MCF 10A (cell line): ENCODE data around the gene PHACTR1. TPM values are rescaled to one million over a fixed set of nuclear protein-coding genes. Genes with fewer than 3 reads are reported as not detected.

ENCODE experiments used
- BruUV-seq: library from RNA; stranded (reverse); fragments of 400-500 nt; replicated peaks from 2 replicates; lab custom pipeline; 2021; lab: Mats Ljungman, UMichigan
- CTCF ChIA-PET: fragments of 300-600 bp; sonication (Branson Sonifier 250); formaldehyde crosslinking; extraction: SDS; loops from one replicate; lab custom pipeline; 2021; ENCODE audit warnings: antibody characterized with exemption, inconsistent platforms; lab: Yijun Ruan, JAX
- POLR2A ChIA-PET: fragments of 300-600, 350-650 bp; sonication (Branson Sonifier 250); formaldehyde crosslinking; extraction: SDS; loops from one replicate; lab custom pipeline; 2020; ENCODE audit warnings: antibody characterized with exemption, inconsistent platforms; lab: Yijun Ruan, JAX
- DNase-seq: peaks from one replicate; pipeline ENCODE4 v3.0.0-alpha.2; 2018; ENCODE audit not compliant: unreplicated experiment
- H3K27ac Mint-ChIP-seq: one replicate; pipeline ENCODE4 v1.8.0; 2022; ENCODE audit warnings: mild to moderate bottlenecking, low read depth, mixed read lengths; ENCODE audit not compliant: unreplicated experiment
- H3K27me3 Mint-ChIP-seq: one replicate; pipeline ENCODE4 v1.8.0; 2022; ENCODE audit warnings: mixed read lengths; ENCODE audit not compliant: insufficient read depth, unreplicated experiment
- H3K36me3 Mint-ChIP-seq: one replicate; pipeline ENCODE4 v1.8.0; 2022; ENCODE audit warnings: mild to moderate bottlenecking, moderate library complexity, mixed read lengths; ENCODE audit not compliant: insufficient read depth, unreplicated experiment
- H3K4me1 Mint-ChIP-seq: one replicate; pipeline ENCODE4 v1.8.0; 2022; ENCODE audit warnings: mixed read lengths; ENCODE audit not compliant: insufficient read depth, unreplicated experiment
- H3K4me3 Mint-ChIP-seq: one replicate; pipeline ENCODE4 v1.8.0; 2022; ENCODE audit warnings: mild to moderate bottlenecking, moderate library complexity, mixed read lengths; ENCODE audit not compliant: unreplicated experiment
- H3K9me3 Mint-ChIP-seq: one replicate; pipeline ENCODE4 v1.8.0; 2022; ENCODE audit warnings: mixed read lengths; ENCODE audit not compliant: unreplicated experiment
- intact Hi-C: fragments of 100-400 bp; cut with micrococcal nuclease; formaldehyde crosslinking; loops from 2 replicates; pipeline ENCODE4 v1.14.1; 2022
- total RNA-seq: library from RNA; stranded (reverse); gene quantifications from 2 replicates; pipeline ENCODE4 v1.2.3, GENCODE V29; 2022
- TF ChIP-seq, protein P1 (sequence below): fragments of 200-600 bp; IDR thresholded peaks from one replicate; pipeline ENCODE4 v1.8.0; 2022; ENCODE audit warnings: antibody characterized with exemption, mild to moderate bottlenecking; ENCODE audit not compliant: unreplicated experiment

PHACTR1 gene
- total RNA-seq, 1 experiment from 2014 or later, result not detected

DNA sequence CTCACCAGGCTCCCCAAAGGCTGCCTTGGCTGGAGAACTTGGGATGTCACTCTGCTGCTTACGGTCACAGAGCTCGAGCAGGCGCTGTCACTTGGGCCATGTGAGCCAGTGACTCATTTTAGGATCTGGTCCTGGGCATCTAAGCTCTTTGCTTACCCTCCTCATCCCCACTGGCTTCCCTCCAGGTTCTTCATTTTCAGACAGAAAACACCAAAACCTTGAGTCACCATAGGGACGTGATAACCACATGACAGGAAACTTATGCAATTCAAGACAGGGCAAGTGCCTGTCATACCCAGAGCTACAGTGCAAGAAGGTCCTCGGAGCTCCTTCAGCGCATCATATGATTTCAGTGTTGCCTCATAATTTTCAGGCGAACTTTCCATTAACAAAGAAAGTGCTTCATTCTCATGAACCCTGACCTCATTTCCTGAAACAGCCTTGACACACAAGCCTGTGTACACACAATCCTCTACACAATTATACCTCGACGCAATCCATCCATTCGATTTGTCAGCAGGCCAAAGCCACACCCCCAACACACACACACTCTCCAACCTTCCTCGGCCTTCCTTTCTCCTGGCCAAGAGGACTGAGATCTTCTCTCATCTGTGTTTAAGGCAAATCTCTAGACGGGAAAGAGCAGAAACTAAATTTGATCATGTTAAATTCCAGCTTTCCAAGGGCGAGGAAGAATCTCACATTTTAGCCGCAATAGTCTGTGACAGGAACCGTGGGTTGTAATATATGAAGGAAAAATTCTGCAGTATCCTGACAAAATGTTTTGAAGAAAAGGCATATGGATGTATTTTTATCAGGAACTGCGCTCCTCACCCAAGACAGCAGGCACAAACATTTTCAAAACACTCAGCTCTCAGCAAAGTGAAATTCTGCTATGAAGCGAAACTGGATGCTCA lies 586.4 kb downstream of the PHACTR1 start:
- TSS peak; percentile 94 for BruUV-seq
- TF ChIP-seq, protein P1, sequence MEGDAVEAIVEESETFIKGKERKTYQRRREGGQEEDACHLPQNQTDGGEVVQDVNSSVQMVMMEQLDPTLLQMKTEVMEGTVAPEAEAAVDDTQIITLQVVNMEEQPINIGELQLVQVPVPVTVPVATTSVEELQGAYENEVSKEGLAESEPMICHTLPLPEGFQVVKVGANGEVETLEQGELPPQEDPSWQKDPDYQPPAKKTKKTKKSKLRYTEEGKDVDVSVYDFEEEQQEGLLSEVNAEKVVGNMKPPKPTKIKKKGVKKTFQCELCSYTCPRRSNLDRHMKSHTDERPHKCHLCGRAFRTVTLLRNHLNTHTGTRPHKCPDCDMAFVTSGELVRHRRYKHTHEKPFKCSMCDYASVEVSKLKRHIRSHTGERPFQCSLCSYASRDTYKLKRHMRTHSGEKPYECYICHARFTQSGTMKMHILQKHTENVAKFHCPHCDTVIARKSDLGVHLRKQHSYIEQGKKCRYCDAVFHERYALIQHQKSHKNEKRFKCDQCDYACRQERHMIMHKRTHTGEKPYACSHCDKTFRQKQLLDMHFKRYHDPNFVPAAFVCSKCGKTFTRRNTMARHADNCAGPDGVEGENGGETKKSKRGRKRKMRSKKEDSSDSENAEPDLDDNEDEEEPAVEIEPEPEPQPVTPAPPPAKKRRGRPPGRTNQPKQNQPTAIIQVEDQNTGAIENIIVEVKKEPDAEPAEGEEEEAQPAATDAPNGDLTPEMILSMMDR, result no peak
- peaks cover 13% of the 10 kb centered on the region for H3K36me3 Mint-ChIP-seq
- ChIA-PET POLR2A (interaction anchor here (0.6 to 1.9 kb wide), 12 partner anchors 16 to 729 kb away, joined by 3 to 15 read pairs (median 4); partner anchors contain the start of gene TBC1D7), CTCF (interaction anchor here (0.7 to 1.1 kb wide), 6 partner anchors 19 to 700 kb away, joined by 3 to 4 read pairs (median 4); no protein-coding TSS in a partner anchor)
- H3K9me3 Mint-ChIP-seq, result no peaks in the 10 kb centered on the region
- intact Hi-C loops, result loop anchor here (2.0 kb wide), 1 partner anchor 24 kb away; no protein-coding TSS in a partner anchor
- H3K4me3 Mint-ChIP-seq, result peak overlapping the region; percentile 5
- H3K4me1 Mint-ChIP-seq, result peaks cover 24% of the 10 kb centered on the region
- H3K27ac Mint-ChIP-seq, result peak overlapping the region; percentile 54
- no peaks in the 10 kb centered on the region for H3K27me3 Mint-ChIP-seq
- peak; percentile 97 for DNase-seq

DNA sequence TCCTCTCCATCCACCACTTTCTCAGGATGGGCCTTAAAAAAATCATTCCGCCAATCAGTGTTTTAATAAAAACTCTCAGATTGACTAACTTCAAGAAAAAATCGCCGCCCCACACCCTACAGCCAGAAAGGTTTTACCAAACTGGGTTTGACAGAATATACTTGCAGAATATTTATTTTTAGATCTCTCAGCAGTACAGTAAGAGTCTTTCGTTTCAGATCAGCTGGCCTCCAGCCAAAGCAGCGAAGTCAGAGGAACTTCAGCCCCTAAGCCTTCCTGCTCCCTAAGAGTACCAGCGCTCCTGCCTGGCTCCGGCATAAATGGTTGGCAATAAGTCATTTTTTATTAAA lies 587.1 kb downstream of the PHACTR1 start:
- peaks cover 12% of the 10 kb centered on the region for H3K36me3 Mint-ChIP-seq
- peak; percentile 53 for DNase-seq
- intact Hi-C loops, result loop anchor here (2.0 kb wide), 1 partner anchor 23 kb away; no protein-coding TSS in a partner anchor
- POLR2A ChIA-PET, result interaction anchor here (0.7 to 1.5 kb wide), 4 partner anchors 16 to 90 kb away, joined by 3 to 5 read pairs (median 3); no protein-coding TSS in a partner anchor
- H3K27me3 Mint-ChIP-seq, result no peaks in the 10 kb centered on the region
- TF ChIP-seq, protein P1, result no peak
- peaks cover 28% of the 10 kb centered on the region for H3K4me1 Mint-ChIP-seq
- H3K4me3 Mint-ChIP-seq, result no peak overlapping the region
- no peaks in the 10 kb centered on the region for H3K9me3 Mint-ChIP-seq
- CTCF ChIA-PET, result interaction anchor here (0.7 to 0.9 kb wide), 2 partner anchors 18 to 701 kb away, joined by 3 to 4 read pairs; no protein-coding TSS in a partner anchor
- no TSS peak for BruUV-seq
- peak overlapping the region; percentile 54 for H3K27ac Mint-ChIP-seq

DNA sequence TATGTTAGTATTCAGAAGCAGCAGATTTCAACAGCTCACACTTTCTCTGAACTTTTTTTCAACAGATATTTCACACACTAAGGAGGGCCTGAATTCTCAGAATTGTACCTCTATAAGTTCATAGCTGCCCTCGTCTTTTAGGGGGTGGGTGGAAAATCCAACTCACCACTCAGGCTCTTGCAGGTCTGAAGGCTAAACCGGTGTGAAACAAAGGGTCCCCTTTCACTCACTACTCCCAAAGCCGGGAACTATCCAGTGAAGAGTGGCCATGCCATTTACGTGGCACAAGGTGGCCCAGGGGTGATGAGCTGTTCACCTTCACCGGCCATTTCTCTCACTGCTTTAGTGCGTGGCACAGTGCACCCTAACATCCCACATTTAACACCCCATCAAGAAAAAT lies 587.5 kb downstream of the PHACTR1 start:
- no peak overlapping the region for H3K4me3 Mint-ChIP-seq
- CTCF ChIA-PET, result interaction anchor here (0.5 to 0.7 kb wide), 2 partner anchors 19 to 525 kb away, joined by 3 read pairs; no protein-coding TSS in a partner anchor
- H3K4me1 Mint-ChIP-seq, result peaks cover 28% of the 10 kb centered on the region

More for the DNA sequence above, 587.5 kb downstream of the PHACTR1 start:
- no peaks in the 10 kb centered on the region for H3K9me3 Mint-ChIP-seq
- DNase-seq, result no peak
- H3K27ac Mint-ChIP-seq, result no peak overlapping the region
- no TSS peak for BruUV-seq
- TF ChIP-seq, protein P1, result no peak
- intact Hi-C loops, result no loop called here
- POLR2A ChIA-PET, result interaction anchor here (0.8 to 1.5 kb wide), 3 partner anchors 17 to 54 kb away, joined by 3 to 5 read pairs (median 3); no protein-coding TSS in a partner anchor
- H3K36me3 Mint-ChIP-seq, result peaks cover 17% of the 10 kb centered on the region
- no peaks in the 10 kb centered on the region for H3K27me3 Mint-ChIP-seq
